ENCODE measurements around the gene UBE2QL1.
"Not testable (repeated sequence)": the region's sequence is repeated elsewhere in the genome, so short reads cannot be mapped to it uniquely, and the experiment has no call there.

Gene UBE2QL1

DNA sequence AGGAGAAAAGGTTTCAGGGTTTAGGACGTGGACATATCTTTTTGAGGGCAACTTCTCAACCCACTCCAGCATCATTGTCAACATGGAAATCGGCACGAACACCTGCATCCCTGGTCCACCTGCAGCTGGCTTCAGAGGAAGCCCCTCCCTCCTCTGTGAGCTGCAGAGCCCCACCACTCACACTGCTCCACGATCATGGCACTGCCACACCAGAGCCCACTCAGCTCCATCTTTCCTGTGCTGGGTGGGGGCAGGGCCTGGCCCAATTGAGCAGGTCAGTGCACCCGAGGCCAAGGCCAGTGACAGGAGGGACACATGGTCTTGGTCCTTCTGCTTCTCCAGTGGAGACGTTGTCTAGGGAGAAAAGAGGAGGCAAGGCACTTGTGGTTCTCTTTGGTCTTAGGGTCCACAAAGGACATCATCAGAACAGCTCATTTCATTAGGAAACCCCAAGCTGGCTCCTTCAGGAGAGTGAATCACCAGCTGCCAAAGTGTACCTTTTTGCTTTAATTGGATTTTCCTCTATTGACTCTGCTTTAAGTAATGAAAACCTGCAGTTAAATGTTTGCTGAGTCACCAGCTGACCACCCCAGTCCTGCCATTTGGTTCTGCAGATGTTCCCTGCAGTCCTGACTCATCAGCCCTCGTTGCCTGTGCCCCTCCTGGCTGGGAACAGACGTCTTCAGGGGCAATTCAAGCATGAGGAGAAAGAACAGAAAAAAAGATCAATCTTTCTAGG is 56.2 kb downstream of the UBE2QL1 start:
- Mint-ChIP-seq H3K27ac (no peak overlapping the region), H3K4me1 (no peaks in the 10 kb centered on the region), H3K27me3 (peaks cover 67% of the 10 kb centered on the region), H3K4me3 (no peak overlapping the region), H3K9me3 (peaks cover 10% of the 10 kb centered on the region), H3K36me3 (no peaks in the 10 kb centered on the region)
- ATAC-seq: no peak

DNA sequence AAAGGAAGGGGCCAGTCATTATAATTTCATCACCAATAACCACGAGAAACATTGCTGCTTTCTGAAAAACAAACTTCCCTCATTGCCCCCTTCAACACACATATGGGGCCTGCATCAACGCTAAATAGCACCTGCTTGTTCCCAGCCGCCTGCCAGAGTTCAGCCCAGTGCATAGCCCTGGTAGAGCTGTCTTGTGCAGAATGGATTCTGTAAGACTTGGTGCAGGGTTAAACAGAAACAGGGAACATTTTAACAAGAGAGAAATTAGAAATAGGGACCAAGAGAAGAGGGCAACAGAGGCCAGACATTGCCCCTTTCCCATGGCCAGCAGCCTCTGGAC is 56.7 kb downstream of the UBE2QL1 start:
- ATAC-seq: no peak
- Mint-ChIP-seq H3K27me3 (peaks cover 67% of the 10 kb centered on the region), H3K36me3 (no peaks in the 10 kb centered on the region), H3K27ac (no peak overlapping the region), H3K4me1 (no peaks in the 10 kb centered on the region), H3K4me3 (no peak overlapping the region), H3K9me3 (peaks cover 10% of the 10 kb centered on the region)

DNA sequence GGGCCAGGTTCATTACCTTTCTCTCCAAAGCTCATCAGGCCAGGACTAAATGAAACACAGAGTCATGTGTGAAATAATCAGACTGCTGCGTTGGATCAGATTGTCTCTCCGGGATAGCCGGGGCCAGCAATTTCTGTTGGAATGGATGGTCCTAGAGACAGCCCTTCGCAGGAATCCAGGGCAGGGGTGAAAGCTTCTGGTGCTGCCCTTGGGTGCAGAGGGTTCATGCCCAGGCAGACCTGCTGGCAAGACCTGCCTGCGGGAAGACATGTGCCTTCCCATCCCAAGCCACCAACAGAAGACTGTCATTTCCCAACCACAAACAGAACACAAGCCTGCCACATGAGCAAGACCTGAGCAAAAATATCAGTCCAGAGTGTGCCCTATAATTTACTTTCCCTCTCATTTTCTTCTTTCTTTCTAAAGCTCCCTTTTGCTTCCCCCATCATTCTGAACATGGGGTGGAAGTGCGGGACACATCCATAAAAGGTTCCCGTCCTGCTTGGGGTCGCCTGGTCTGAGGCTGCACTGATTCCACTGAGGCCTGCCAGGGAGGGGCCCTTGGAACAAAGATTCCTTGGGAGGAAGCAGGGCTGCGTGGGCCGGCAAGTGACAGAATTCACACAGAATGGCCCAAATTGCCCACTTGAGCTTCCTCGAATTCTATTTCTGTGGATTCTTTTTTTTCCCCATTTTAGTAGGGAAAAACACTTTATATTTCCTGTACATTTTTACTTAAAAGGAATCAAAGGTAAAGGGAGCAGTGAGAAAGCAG is 57.3 kb downstream of the UBE2QL1 start:
- H3K27ac Mint-ChIP-seq: no peak overlapping the region
- no peaks in the 10 kb centered on the region for H3K36me3 Mint-ChIP-seq
- H3K4me3 Mint-ChIP-seq: no peak overlapping the region
- ATAC-seq: no peak
- peaks cover 9% of the 10 kb centered on the region for H3K9me3 Mint-ChIP-seq
- H3K4me1 Mint-ChIP-seq: no peaks in the 10 kb centered on the region
- peaks cover 62% of the 10 kb centered on the region for H3K27me3 Mint-ChIP-seq

DNA sequence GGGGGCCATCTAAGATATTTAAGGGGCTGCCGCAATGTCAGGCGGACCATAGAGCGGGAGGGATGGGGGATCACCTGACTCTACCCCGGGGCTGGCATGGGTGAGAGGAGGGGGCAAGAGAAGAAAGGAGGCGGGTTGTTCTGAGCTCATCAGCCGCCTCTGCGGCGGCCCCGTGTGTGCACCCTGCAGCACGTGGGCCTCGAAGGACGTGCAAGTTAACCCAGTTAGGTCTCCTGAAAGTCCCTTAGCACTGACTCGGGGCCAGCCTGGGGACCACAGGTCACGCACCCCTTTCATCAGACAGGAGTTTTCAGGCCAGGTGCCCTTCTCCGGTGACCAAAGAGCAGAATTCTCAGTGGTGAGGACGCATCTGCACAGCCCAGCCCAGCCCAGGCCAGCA is 58.0 kb downstream of the UBE2QL1 start:
- Mint-ChIP-seq H3K9me3 (peaks cover 5% of the 10 kb centered on the region), H3K4me3 (no peak overlapping the region), H3K27me3 (peaks cover 56% of the 10 kb centered on the region), H3K36me3 (no peaks in the 10 kb centered on the region), H3K27ac (no peak overlapping the region), H3K4me1 (no peaks in the 10 kb centered on the region)
- no peak for ATAC-seq

DNA sequence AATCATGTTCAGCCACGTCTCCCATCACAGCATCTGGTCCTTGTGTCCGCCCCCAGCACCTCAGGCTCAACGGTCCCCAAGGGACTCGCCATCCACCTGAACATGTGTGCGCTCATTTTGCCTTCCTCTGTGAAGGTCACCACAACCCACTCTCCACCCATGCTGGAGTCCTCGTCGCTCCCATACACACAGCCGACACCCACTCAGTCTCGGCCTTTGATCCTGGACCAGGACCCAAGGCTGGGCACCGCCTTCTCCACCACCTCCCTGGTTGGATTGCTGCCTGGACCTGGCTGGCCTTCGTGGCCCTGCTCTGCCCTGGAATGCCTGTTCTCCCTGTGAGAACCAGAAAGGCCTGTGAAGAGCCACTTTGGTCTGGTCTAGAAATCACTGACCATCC is 60.3 kb downstream of the UBE2QL1 start:
- no peaks in the 10 kb centered on the region for H3K36me3 Mint-ChIP-seq
- H3K27ac Mint-ChIP-seq: no peak overlapping the region
- no peaks in the 10 kb centered on the region for H3K9me3 Mint-ChIP-seq
- ATAC-seq: no peak
- H3K27me3 Mint-ChIP-seq: peaks cover 54% of the 10 kb centered on the region
- H3K4me3 Mint-ChIP-seq: no peak overlapping the region
- no peaks in the 10 kb centered on the region for H3K4me1 Mint-ChIP-seq

DNA sequence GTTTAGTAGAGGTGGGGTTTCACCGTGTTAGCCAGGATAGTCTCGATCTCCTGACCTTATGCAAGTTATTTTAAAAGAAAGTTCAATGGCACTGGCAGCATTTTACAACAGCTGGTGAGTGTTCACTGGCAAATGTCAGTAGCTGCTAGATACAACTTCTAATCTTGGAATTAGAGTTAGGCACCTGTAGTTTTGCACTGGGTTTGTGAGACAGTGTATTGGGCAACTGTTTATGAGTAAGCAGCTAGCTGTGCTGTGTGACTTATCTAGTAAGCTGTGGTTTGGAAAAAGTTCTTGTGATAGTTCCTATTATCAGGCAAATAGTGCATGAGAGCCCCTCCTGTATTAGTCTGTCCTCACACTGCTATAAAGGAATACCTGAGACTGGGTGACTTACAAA is 61.5 kb downstream of the UBE2QL1 start:
- ATAC-seq: no peak
- H3K27me3 Mint-ChIP-seq: peaks cover 43% of the 10 kb centered on the region
- no peak overlapping the region for H3K4me3 Mint-ChIP-seq
- H3K36me3 Mint-ChIP-seq: no peaks in the 10 kb centered on the region
- no peaks in the 10 kb centered on the region for H3K4me1 Mint-ChIP-seq
- no peaks in the 10 kb centered on the region for H3K9me3 Mint-ChIP-seq
- no peak overlapping the region for H3K27ac Mint-ChIP-seq

DNA sequence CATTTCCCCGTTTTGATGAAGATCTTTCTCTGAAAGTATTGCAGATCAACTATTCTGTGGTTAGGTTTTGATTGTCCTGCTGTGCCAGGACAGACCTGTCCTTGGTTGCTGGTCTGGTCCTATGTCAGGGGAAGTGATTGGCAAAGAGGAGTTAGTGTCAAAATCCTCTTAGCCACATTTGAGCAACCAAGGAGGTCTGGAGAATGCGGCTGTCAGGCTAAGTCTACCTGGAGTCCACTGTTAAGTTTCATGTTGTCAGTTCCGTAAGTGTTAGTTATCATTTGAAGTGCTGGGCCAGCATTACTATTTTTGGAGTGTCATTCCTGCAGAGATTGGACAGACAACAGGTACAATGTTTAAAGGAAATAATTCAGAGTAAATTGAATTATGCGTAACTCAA is 62.3 kb downstream of the UBE2QL1 start:
- Mint-ChIP-seq H3K4me1 (no peaks in the 10 kb centered on the region), H3K9me3 (no peaks in the 10 kb centered on the region), H3K4me3 (no peak overlapping the region), H3K36me3 (no peaks in the 10 kb centered on the region), H3K27ac (no peak overlapping the region), H3K27me3 (peaks cover 35% of the 10 kb centered on the region)
- ATAC-seq: no peak

DNA sequence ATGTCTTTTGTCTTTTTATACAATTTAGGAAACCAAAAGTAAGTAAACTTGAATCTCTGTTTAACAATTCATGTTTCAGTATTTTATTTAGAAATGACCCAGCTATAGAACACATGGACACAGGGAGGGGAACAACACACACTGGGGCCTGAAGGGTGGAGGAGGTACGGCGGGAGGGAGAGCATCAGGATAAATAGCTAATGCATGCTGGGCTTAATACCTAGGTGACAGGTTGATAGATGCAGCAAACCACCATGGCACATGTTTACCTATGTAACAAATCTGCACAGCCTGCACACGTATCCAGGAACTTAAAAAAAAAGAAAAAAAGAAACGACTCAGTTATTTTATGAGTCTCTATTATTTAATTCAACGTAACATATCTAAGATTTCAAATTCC is 67.2 kb downstream of the UBE2QL1 start:
- H3K4me3 Mint-ChIP-seq, H3K9me3 Mint-ChIP-seq, H3K27ac Mint-ChIP-seq, H3K4me1 Mint-ChIP-seq, ATAC-seq, H3K36me3 Mint-ChIP-seq: not testable (repeated sequence)
- peaks cover 19% of the 10 kb centered on the region for H3K27me3 Mint-ChIP-seq

DNA sequence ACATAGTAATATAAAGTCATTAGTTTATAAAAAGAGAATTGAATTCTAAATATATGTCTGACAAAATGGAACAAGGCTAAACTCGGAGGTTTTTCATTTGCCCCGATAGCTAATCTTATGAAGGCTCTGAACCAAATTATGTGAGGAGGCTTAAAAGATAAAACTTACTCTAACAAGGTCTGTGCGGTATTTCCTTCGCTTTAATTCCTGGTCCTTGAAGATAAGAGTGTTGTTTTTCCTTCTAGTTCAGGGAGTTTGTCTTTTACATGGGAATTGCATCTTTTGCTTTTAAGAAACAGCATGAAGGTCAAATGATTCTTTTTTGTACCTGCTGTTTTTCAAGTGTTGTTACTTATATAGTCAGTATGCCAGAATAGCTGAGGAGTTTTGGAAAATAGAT is 68.2 kb downstream of the UBE2QL1 start:
- H3K27me3 Mint-ChIP-seq: peaks cover 24% of the 10 kb centered on the region
- H3K36me3 Mint-ChIP-seq: no peaks in the 10 kb centered on the region
- no peak overlapping the region for H3K4me3 Mint-ChIP-seq
- no peaks in the 10 kb centered on the region for H3K9me3 Mint-ChIP-seq
- no peaks in the 10 kb centered on the region for H3K4me1 Mint-ChIP-seq
- no peak for ATAC-seq
- no peak overlapping the region for H3K27ac Mint-ChIP-seq

DNA sequence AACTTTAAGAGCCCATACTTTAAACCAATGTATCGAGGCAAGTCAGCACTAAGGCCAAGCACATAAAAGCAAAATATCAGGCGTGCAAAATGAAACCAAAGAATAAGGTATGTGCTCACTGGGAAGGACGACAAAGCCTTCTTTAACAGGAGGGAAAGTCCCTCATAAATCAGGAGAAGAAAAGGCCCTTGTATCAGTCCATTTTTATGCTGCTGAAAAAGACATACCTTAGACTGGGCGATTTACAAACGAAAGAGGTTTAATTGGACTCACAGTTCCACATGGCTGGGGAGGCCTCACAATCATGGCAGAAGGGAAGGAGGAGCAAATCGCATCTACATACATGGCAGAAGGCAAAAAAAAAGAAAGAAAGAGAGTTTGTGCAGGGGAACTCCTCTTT is 68.9 kb downstream of the UBE2QL1 start:
- no peak for ATAC-seq
- Mint-ChIP-seq H3K27ac (no peak overlapping the region), H3K4me3 (no peak overlapping the region), H3K27me3 (peaks cover 31% of the 10 kb centered on the region), H3K4me1 (no peaks in the 10 kb centered on the region), H3K9me3 (no peaks in the 10 kb centered on the region), H3K36me3 (no peaks in the 10 kb centered on the region)

DNA sequence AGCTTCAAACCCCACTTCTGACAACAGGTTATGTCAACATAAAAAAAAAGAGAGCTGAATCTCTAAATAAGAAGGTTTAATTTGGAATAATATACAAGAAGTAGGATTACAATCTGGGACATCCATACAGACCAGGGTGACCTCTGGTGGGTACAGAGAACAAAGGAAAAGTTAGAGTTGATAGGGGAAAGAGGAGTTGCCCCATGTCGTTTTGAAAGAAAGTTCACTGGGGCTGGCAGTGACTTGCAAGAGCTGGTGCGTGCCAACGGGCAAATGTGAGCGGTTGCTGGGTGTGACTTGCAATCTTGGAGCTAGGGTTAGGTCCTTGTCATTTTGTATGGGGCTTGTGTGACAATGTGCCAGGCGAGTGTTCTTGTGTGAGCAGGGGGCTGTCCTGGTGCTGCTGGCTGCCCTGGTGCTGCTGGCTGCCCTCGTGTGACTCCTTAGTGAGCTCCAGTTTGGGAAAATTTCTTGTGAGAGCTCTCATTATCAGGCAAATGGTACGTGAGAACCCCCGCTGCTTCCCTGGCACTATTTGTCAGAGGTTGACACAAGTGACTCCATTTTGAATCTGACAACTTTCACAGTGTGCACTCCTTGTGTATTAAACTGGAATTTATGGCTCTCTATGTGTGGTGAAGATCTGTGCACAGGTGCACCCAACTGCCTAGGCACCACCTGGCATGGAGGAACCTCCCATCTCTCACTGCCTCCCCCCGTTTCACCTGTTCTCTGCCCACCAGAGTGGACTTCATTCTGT is 69.8 kb downstream of the UBE2QL1 start:
- no peaks in the 10 kb centered on the region for H3K4me1 Mint-ChIP-seq
- H3K27me3 Mint-ChIP-seq: peaks cover 33% of the 10 kb centered on the region
- H3K4me3 Mint-ChIP-seq: no peak overlapping the region
- H3K27ac Mint-ChIP-seq: no peak overlapping the region
- H3K9me3 Mint-ChIP-seq: no peaks in the 10 kb centered on the region
- H3K36me3 Mint-ChIP-seq: no peaks in the 10 kb centered on the region
- ATAC-seq: no peak

DNA sequence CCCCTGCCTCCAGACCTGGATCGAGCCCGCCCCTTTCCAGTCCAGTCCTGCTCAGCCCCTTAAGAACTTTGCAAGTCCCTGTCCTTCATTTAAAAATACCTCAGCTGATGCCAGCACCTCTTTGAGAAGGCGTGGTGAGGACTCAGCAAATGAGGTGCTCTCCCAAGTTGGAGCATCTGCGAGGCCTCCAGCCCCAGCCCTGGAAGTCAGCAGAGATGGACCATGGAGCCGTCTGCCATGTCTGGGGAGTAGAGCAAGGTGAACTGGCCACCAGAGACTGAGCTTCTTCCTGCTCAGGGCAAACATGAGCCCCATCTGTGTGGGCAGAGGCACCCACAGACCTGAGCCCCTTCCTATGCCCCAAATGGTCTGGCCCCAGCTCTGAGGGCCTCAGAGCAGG is 71.5 kb downstream of the UBE2QL1 start:
- H3K4me1 Mint-ChIP-seq: no peaks in the 10 kb centered on the region
- no peaks in the 10 kb centered on the region for H3K9me3 Mint-ChIP-seq
- no peak overlapping the region for H3K27ac Mint-ChIP-seq
- no peak overlapping the region for H3K4me3 Mint-ChIP-seq
- H3K27me3 Mint-ChIP-seq: peaks cover 42% of the 10 kb centered on the region
- ATAC-seq: no peak
- H3K36me3 Mint-ChIP-seq: no peaks in the 10 kb centered on the region

DNA sequence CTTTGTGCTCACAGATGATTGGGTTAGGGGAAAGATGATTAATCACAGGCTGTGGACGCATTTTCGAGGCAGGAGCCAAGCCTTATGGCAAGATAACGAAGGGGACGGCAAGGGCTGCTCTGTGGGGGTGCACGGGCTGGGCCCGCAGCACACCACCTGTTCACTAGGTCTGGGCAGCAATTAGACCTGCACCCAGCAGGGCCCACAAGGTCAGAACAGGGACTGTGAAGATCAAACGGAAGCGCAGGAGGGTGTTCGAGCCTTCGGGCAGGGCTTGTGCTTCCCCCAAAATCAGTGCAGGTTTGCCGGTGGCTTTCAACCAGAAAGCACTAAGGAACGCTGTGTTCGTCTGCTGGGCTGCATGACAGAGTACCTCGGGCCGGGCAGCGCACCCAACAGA is 73.7 kb downstream of the UBE2QL1 start:
- Mint-ChIP-seq H3K9me3 (no peaks in the 10 kb centered on the region), H3K4me1 (no peaks in the 10 kb centered on the region), H3K36me3 (no peaks in the 10 kb centered on the region), H3K27me3 (peaks cover 50% of the 10 kb centered on the region), H3K27ac (no peak overlapping the region), H3K4me3 (no peak overlapping the region)
- no peak for ATAC-seq

DNA sequence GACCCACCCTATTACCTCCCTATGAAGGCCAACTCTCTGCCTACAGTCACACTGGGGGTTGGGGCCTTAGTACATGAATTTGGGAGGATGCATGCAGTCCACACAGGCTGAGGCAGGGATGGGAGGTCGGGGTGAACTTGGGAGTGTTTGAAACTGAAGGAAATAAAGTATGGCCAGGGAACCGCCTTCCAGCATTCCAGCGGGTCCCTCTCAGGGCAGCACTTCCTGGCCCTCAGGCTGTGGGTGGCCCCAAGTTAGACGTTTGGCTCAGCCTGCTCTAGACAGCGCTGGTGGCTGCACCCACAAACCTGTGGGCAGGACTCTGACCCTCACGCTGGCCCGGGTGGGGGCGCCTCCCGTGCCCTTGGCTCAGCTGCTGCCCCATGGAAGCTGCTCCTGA is 74.3 kb downstream of the UBE2QL1 start:
- H3K36me3 Mint-ChIP-seq: no peaks in the 10 kb centered on the region
- H3K27ac Mint-ChIP-seq: no peak overlapping the region
- no peaks in the 10 kb centered on the region for H3K4me1 Mint-ChIP-seq
- no peaks in the 10 kb centered on the region for H3K9me3 Mint-ChIP-seq
- no peak overlapping the region for H3K4me3 Mint-ChIP-seq
- H3K27me3 Mint-ChIP-seq: peaks cover 56% of the 10 kb centered on the region
- ATAC-seq: no peak

DNA sequence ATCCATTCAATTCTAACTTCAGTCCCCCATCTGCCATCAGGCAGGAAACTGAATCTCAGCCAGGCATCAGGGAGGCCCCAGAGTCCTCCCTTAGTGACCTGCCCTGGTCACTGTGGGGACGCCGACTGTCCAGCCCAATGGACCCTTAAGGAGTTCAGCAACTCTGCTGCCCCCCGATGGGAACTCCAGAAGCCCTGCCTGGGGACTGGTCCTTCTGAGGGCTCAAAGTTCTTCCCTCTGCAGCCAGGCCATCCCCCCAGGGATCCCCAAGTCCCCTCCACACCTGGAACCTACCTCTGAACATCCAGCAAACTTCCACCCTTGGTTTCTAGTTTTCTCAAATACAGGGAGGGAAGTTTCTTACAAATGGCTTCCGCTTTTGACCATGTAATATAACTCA is 76.8 kb downstream of the UBE2QL1 start:
- peaks cover 3% of the 10 kb centered on the region for H3K9me3 Mint-ChIP-seq
- no peak overlapping the region for H3K27ac Mint-ChIP-seq
- H3K27me3 Mint-ChIP-seq: peaks cover 54% of the 10 kb centered on the region
- H3K4me1 Mint-ChIP-seq: no peaks in the 10 kb centered on the region
- no peak overlapping the region for H3K4me3 Mint-ChIP-seq
- no peaks in the 10 kb centered on the region for H3K36me3 Mint-ChIP-seq
- no peak for ATAC-seq

DNA sequence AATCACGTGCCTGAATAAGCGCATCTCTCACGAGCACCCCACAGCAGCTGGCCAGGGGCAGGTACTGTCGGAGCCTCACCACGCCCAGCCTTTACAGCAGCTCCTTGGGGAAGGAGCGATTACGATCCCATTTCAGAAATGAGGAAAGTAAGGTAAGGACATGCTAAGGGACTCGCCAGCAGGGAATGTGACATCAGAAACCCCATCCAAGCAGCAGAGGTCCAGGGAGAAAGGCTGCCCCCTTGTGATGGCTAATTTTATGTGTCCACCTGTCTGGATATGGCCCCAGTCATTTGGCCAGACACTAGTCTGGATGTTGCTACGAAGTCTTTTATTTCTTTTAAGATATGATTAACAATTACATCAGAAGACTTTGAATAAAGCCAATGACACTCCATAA is 77.3 kb downstream of the UBE2QL1 start:
- H3K27me3 Mint-ChIP-seq: peaks cover 54% of the 10 kb centered on the region
- no peak overlapping the region for H3K27ac Mint-ChIP-seq
- no peak overlapping the region for H3K4me3 Mint-ChIP-seq
- no peak for ATAC-seq
- no peaks in the 10 kb centered on the region for H3K36me3 Mint-ChIP-seq
- H3K4me1 Mint-ChIP-seq: no peaks in the 10 kb centered on the region
- H3K9me3 Mint-ChIP-seq: peaks cover 3% of the 10 kb centered on the region
